C4-2B (cell line): Measurements from ENCODE around the gene ANKS1B.
A peak's percentile ranks its signal among the peaks of the same experiment; 100 is the strongest.

ENCODE experiments used
- H3K27ac ChIP-seq: fragments of 450-650 bp; 2 replicates; pipeline ENCODE4 v1.5.1; 2017
- ZFX ChIP-seq: fragments of 450-650 bp; IDR thresholded peaks from 2 replicates; pipeline ENCODE4 v1.6.1; 2017
- TF ChIP-seq, protein P1 (sequence below): fragments of 450-650 bp; conservative IDR thresholded peaks from 2 replicates; pipeline ENCODE4 v1.5.1; 2017; ENCODE audit warnings: mild to moderate bottlenecking

Gene ANKS1B

DNA sequence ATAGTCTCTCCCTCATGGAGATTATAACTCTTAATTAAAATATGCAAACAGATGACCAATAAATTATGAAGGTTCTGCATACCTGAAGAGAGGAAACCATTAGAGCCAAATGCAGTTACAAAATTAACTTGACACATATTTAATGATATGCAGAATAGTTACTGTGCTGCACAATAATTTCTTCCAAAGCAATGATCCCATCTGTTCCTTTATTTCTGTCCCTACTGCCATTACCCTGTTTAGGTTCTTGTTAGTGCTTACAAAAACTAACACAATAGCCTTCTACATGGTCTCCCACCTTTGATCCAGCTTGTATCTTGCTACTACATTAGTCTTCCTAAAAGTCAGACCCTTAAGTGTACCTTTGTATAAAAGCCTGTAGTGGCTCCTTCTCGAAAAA is 928.5 kb downstream of the ANKS1B start:
- TF ChIP-seq, protein P1, sequence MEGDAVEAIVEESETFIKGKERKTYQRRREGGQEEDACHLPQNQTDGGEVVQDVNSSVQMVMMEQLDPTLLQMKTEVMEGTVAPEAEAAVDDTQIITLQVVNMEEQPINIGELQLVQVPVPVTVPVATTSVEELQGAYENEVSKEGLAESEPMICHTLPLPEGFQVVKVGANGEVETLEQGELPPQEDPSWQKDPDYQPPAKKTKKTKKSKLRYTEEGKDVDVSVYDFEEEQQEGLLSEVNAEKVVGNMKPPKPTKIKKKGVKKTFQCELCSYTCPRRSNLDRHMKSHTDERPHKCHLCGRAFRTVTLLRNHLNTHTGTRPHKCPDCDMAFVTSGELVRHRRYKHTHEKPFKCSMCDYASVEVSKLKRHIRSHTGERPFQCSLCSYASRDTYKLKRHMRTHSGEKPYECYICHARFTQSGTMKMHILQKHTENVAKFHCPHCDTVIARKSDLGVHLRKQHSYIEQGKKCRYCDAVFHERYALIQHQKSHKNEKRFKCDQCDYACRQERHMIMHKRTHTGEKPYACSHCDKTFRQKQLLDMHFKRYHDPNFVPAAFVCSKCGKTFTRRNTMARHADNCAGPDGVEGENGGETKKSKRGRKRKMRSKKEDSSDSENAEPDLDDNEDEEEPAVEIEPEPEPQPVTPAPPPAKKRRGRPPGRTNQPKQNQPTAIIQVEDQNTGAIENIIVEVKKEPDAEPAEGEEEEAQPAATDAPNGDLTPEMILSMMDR = no peak
- no peak for TF ChIP-seq ZFX
- no peak overlapping the region for H3K27ac ChIP-seq

DNA sequence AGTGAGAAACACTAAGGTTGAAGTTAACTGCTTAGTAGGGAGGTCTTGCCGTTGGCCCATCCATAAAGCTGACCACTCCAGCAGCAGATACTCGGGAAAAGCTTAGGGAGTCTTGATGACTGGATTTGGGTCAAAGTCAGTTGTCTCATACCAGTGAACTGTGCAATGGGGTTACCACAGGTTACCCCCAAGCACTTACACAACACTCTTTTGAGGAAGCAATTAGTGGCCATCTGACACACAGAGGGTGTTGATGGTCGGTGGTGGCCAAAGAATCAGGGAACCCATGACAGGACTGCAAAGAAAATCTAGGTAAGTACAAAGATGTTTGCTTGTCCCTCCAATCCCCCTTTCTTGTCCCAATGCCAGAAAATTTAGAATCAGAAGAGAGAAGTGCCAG is 929.4 kb downstream of the ANKS1B start:
- TF ChIP-seq ZFX = no peak
- TF ChIP-seq, protein P1 = no peak

DNA sequence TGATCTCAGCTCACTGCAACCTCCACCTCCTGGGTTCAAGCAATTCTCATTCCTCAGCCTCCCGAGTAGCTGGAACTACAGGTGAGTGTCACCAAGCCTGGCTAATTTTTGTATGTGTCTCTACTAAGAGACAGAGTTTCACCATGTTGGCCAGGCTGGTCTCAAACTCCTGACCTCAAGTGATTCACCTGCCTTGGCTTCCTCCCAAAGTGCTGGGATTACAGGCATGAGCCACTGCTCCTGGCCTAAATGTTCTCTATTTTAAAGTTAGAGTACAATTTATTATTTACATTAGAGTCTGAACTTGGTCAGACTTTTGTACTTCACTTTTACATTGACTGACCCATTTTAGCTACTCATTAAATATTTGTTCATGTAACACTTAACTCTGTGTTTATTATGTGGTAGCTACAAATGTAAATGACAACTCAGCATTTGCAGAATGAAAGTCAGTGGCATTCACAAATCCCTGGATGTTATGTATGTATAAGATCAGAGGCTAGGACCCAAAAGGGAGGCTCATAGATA is 930.1 kb downstream of the ANKS1B start:
- TF ChIP-seq ZFX = no peak
- TF ChIP-seq, protein P1 = no peak
- H3K27ac ChIP-seq = no peak overlapping the region

More for the DNA sequence above, 929.4 kb downstream of the ANKS1B start:
- no peak overlapping the region for H3K27ac ChIP-seq

DNA sequence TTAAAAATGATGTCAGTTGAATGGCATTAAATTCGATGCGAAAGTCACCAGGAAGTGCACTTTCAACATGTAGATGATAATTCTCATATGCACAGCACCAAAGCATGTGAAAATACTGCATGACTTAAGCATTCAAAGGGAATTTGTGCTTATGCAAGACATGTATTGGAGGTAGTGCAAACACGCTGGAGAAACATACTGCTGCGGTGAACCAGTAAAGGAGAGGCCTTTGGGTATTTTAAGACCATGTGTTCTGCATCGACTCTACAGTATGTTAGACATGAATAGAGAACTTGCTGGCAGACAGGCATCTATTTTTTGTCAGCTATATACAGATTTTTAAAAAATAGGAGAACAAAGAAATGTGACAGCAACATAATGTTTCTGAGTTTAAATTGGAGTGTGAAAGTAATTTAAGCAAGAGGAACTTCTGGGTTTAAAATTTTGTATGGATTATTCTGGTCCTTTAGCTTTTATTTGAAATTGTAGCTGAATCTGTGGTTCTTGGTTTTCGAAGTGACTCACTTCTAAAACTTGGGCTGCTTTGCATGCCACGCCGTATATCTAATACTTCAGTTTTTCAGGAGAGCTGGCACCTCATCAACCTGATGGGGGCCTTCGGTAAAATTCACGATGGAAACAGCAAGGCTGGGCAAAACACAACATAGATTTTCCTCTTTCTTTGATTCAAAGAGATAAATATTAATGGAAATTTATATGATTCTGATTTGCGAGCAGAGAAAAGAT is 930.9 kb downstream of the ANKS1B start:
- TF ChIP-seq, protein P1 = no peak
- no peak for TF ChIP-seq ZFX
- no peak overlapping the region for H3K27ac ChIP-seq

DNA sequence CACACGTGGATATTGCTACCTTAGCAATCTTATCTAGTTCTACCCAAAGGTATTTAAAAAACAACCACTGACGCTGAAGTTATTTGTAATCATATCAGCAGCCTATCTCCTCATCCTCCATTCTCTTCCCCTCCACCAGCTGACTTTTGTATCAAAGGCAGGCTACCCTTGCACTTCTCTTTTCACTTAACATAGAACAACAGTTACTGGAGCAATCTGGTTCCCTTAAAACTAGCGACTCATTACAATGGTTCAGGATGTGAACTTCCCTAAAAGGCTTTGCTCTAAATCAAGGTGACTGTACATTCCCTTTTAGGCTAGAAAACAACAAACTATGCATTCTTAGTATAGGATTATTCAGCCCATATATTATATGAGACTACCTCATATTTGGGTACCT is 935.0 kb downstream of the ANKS1B start:
- no peak overlapping the region for H3K27ac ChIP-seq
- no peak for TF ChIP-seq ZFX
- TF ChIP-seq, protein P1 = no peak

DNA sequence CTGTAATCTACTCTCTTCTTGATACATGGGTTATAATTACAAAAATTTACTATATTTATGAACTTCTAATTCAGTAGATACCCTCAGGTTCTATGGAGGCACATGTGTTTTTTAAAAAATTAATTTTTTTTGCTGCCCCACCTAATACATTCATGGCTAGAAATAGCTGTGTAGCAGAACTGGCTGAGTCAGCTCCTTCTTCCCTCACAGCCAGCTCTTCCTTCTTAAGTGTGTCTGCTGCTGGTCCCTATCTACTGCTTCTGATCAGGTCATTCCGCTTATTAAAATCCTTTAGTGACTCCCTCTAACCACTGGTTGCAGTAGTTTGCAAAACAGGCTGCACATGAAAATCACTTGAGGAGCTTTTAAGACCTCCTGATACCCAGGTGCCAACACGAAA is 939.6 kb downstream of the ANKS1B start:
- H3K27ac ChIP-seq = no peak overlapping the region
- TF ChIP-seq, protein P1 = no peak
- TF ChIP-seq ZFX = no peak

DNA sequence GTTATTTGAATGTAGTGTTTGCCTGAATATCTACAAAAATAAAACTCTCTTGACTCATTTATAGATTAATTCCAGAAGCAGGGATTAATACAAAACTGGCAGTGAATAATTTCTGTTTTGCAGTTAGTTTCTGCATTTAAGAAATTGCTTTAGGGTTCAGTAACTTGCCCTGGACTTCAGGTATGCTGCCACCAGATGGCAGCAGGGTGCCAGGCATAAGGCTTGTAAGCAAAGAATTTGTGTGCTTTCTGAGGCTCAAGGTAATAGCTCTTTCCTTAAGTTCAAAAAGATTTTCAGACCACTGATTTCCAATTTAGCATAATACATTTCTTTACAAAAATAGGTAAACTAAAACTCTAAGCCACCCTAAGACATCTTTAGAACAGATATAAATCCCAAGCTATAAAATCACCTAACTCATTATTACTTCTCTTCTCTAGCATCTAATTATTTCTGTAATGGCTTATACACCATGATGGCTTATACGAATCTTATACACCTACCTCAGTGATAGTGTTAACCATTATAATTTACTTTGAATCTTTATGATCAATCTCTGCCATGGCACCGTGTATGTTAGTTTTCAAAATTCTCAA is 941.3 kb downstream of the ANKS1B start:
- no peak overlapping the region for H3K27ac ChIP-seq
- TF ChIP-seq, protein P1 = peak; percentile 87
- no peak for TF ChIP-seq ZFX
